CD4-positive, alpha-beta T cell (primary cell): Measurements from ENCODE around the gene AKR1E2. TPM values are rescaled to one million over a fixed set of nuclear protein-coding genes. Genes with fewer than 3 reads are reported as not detected.

Experiments used
- ATAC-seq: fragments of 200-7000 bp; cut with Tn5 transposase; one replicate; pipeline ENCODE4 v1.10.0; 2022; ENCODE audit warnings: mild to moderate bottlenecking; ENCODE audit not compliant: poor library complexity
- CTCF ChIA-PET: fragments of 350-600 bp; sonication (Branson Sonifier 250); formaldehyde crosslinking; loops from one replicate; lab custom pipeline; 2021; ENCODE audit warnings: antibody characterized with exemption, inconsistent platforms; lab: Charles Lee
- POLR2A ChIA-PET: fragments of 350-600 bp; sonication (Branson Sonifier 250); formaldehyde crosslinking; loops from one replicate; lab custom pipeline; 2021; ENCODE audit warnings: antibody characterized with exemption, inconsistent platforms; lab: Charles Lee
- DNase-seq, 14 experiments: peaks; one replicate each; pipeline ENCODE4 v3.0.0-alpha.2; 2013 to 2020; ENCODE audit warnings: mixed read lengths in 2 of 14
- H3K27ac ChIP-seq, 2 donors: one replicate each; pipeline versions ENCODE4 v1.5.1 to v1.7.0; 2013; ENCODE audit warnings: low read length in 2 of 2, low read depth in 1 of 2, mild to moderate bottlenecking in 1 of 2
- H3K27me3 ChIP-seq, 2 experiments: 1 replicate in 1 of 2; 2 replicates in 1 of 2; pipeline versions ENCODE4 v1.6.1 to v1.7.0; 2013; ENCODE audit warnings: low read length in 2 of 2, control low read depth in 1 of 2, mild to moderate bottlenecking in 1 of 2, moderate library complexity in 1 of 2; ENCODE audit not compliant: insufficient read depth in 2 of 2, control insufficient read depth in 1 of 2
- H3K36me3 ChIP-seq: one replicate; pipeline ENCODE4 v1.6.1; 2013; ENCODE audit warnings: low read length, control low read depth; ENCODE audit not compliant: insufficient read depth
- H3K4me1 ChIP-seq: one replicate; pipeline ENCODE4 v1.6.1; 2013; ENCODE audit warnings: low read length, control low read depth; ENCODE audit not compliant: insufficient read depth
- H3K4me3 ChIP-seq: one replicate; pipeline ENCODE4 v1.5.1; 2013; ENCODE audit warnings: mild to moderate bottlenecking, low read length, moderate library complexity
- H3K9me3 ChIP-seq, 2 experiments: 1 replicate in 1 of 2; 2 replicates in 1 of 2; pipeline versions ENCODE4 v1.6.1 to v1.7.0; 2013; ENCODE audit warnings: low read length in 2 of 2, mild to moderate bottlenecking in 2 of 2, control low read depth in 1 of 2, moderate library complexity in 1 of 2; ENCODE audit not compliant: control insufficient read depth in 1 of 2, insufficient read depth in 1 of 2
- H3K27ac Mint-ChIP-seq: one replicate; pipeline ENCODE4 v1.8.0; 2020; ENCODE audit warnings: mixed read lengths
- H3K27me3 Mint-ChIP-seq: one replicate; pipeline ENCODE4 v1.8.0; 2021; ENCODE audit warnings: mixed read lengths
- H3K36me3 Mint-ChIP-seq: one replicate; pipeline ENCODE4 v1.8.0; 2021; ENCODE audit warnings: low read depth, mixed read lengths
- H3K4me1 Mint-ChIP-seq: one replicate; pipeline ENCODE4 v1.8.0; 2021; ENCODE audit warnings: low read depth, mixed read lengths
- H3K4me3 Mint-ChIP-seq: one replicate; pipeline ENCODE4 v1.8.0; 2020; ENCODE audit warnings: mild to moderate bottlenecking, mixed read lengths
- H3K9me3 Mint-ChIP-seq: one replicate; pipeline ENCODE4 v1.8.0; 2020; ENCODE audit warnings: mixed read lengths
- CTCF ChIP-seq: fragments of 200-600 bp; IDR thresholded peaks from one replicate; pipeline ENCODE4 v1.8.0; 2022; ENCODE audit warnings: antibody characterized with exemption, mild to moderate bottlenecking
- intact Hi-C, 2 experiments: fragments of 100-400 bp; cut with DNase I in 1 of 2; cut with micrococcal nuclease in 1 of 2; formaldehyde crosslinking; loops; one replicate each; pipeline versions ENCODE4 v1.15.1 to v1.9.0; 2023 to 2025; cut with DNase I, micrococcal nuclease
- polyA plus RNA-seq, 2 donors: library from polyadenylated mRNA; unstranded; fragments of 120-200 nt; gene quantifications; one replicate each; pipeline ENCODE4 v1.2.1, GENCODE V29; 2013
- total RNA-seq, 174 experiments: library from RNA in 2 of 174; stranded (reverse) in 2 of 174; gene quantifications; one replicate each; pipeline ENCODE4 v1.2.3 and lab custom pipeline; 2021 to 2026

Gene AKR1E2
- total RNA-seq: 10 to 100 TPM; 26.0 to 30.4 TPM
- 2.6 TPM for polyA plus RNA-seq (2013, experiment 1 of 2)
- polyA plus RNA-seq (2013, experiment 2 of 2): 5.6 TPM
- total RNA-seq (lab: John Stamatoyannopoulos, UW): 0.94 to 26.1 (median 6.8) reads per million in 172 experiments

- H3K9me3 ChIP-seq: peaks cover 0 to 8% of the 10 kb centered on the region in 2 experiments
- peak within 1 kb of the TSS; percentile 63 for H3K27ac Mint-ChIP-seq
- ChIA-PET CTCF (interaction anchor here (1.8 to 4.9 kb wide), 3 partner anchors 11 to 26 kb away, joined by 4 to 21 read pairs (median 7); no protein-coding TSS in a partner anchor), POLR2A (interaction anchor here (0.6 to 2.3 kb wide), 10 partner anchors 8 to 620 kb away, joined by 3 to 20 read pairs (median 5); no protein-coding TSS in a partner anchor)
- peaks cover 43% of the 10 kb centered on the region for H3K4me1 Mint-ChIP-seq
- no peaks in the 10 kb centered on the region for H3K9me3 Mint-ChIP-seq
- ATAC-seq (peak; percentile 92), DNase-seq (peak; percentile 45 to 94 (median 78))
- peaks cover 18% of the 10 kb centered on the region for H3K4me1 ChIP-seq
- H3K36me3 Mint-ChIP-seq: no peaks in the 10 kb centered on the region
- peaks cover 7% of the 10 kb centered on the region for H3K27me3 Mint-ChIP-seq
- peak within 1 kb of the TSS in 1 of 2 donors; percentile 52 for H3K27ac ChIP-seq
- no peak for TF ChIP-seq CTCF
- H3K27me3 ChIP-seq: peaks cover 0 to 4% of the 10 kb centered on the region in 2 experiments
- peak within 1 kb of the TSS; percentile 52 for H3K4me3 ChIP-seq
- intact Hi-C loops: no loop called here
- H3K4me3 Mint-ChIP-seq: peak within 1 kb of the TSS; percentile 66
- no peaks in the 10 kb centered on the region for H3K36me3 ChIP-seq
These were observed at the start of gene AKR1E2 for GRCh38 chr10:4825868-4826791. TSS of gene AKR1E2 (plus strand) at chr10:4826207. CDS start at chr10:4826325, 118 bp downstream.

GRCh38 chr10:4776234-4776638 lies 49.8 kb upstream of the AKR1E2 start:
- Histone ChIP-seq H3K36me3 (no peaks in the 10 kb centered on the region), H3K4me3 (no peak overlapping the region), H3K27me3 (peaks cover 5 to 7% of the 10 kb centered on the region in 2 experiments), H3K4me1 (no peaks in the 10 kb centered on the region), H3K9me3 (no peaks in the 10 kb centered on the region), H3K27ac (no peak overlapping the region)
- TF ChIP-seq CTCF: no peak
- H3K9me3 Mint-ChIP-seq: no peaks in the 10 kb centered on the region
- no peak for DNase-seq
- peaks cover 21% of the 10 kb centered on the region for H3K27me3 Mint-ChIP-seq
- H3K4me3 Mint-ChIP-seq: no peak overlapping the region
- intact Hi-C loops: no loop called here
- H3K36me3 Mint-ChIP-seq: no peaks in the 10 kb centered on the region
- no peaks in the 10 kb centered on the region for H3K4me1 Mint-ChIP-seq
- CTCF ChIA-PET: no interaction called here
- ATAC-seq: no peak
- no peak overlapping the region for H3K27ac Mint-ChIP-seq
- POLR2A ChIA-PET: no interaction called here

GRCh38 chr10:4778761-4779160 lies 47.2 kb upstream of the AKR1E2 start:
- POLR2A ChIA-PET: no interaction called here
- CTCF ChIA-PET: no interaction called here
- peaks cover 18% of the 10 kb centered on the region for H3K27me3 Mint-ChIP-seq
- Histone ChIP-seq H3K4me3 (no peak overlapping the region), H3K9me3 (no peaks in the 10 kb centered on the region), H3K27me3 (peaks cover 0 to 3% of the 10 kb centered on the region in 2 experiments), H3K4me1 (no peaks in the 10 kb centered on the region), H3K36me3 (no peaks in the 10 kb centered on the region), H3K27ac (no peak overlapping the region)
- no peak for TF ChIP-seq CTCF
- no peak overlapping the region for H3K27ac Mint-ChIP-seq
- no peaks in the 10 kb centered on the region for H3K9me3 Mint-ChIP-seq
- H3K36me3 Mint-ChIP-seq: no peaks in the 10 kb centered on the region
- H3K4me3 Mint-ChIP-seq: no peak overlapping the region
- intact Hi-C loops: no loop called here
- DNase-seq (no peak), ATAC-seq (no peak)
- no peaks in the 10 kb centered on the region for H3K4me1 Mint-ChIP-seq
